Eye (tissue), 1 donor: ENCODE data around the gene EXOC3L1.

ENCODE experiments used
- DNase-seq: peaks from one replicate; pipeline ENCODE4 v3.0.0-alpha.2; 2015

The EXOC3L1 gene

GRCh38 chr16:67146523-67147357 is 43.2 kb downstream of the EXOC3L1 start:
- no peak for DNase-seq

GRCh38 chr16:67145746-67146145 is 44.2 kb downstream of the EXOC3L1 start:
- DNase-seq: no peak

DNA sequence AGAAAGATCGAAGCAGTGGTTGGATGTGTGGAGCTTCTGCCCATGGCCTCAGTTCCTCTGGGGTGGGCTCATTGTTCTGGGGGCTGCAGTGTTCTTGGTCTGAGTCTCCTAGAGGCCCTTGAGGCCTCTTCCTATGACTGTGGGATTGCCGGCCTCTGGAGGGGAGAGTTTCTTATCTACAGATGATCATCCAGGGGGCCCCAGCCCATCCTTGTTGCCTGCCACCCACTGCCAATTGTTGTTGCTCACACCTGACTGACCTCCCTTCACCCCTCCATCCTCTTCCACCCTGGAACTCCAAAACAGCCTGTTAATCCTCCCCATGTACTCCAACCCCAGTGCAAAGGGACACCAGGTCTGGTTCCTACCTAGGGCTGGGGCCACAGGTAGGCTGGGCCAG is 45.0 kb downstream of the EXOC3L1 start:
- no peak for DNase-seq

DNA sequence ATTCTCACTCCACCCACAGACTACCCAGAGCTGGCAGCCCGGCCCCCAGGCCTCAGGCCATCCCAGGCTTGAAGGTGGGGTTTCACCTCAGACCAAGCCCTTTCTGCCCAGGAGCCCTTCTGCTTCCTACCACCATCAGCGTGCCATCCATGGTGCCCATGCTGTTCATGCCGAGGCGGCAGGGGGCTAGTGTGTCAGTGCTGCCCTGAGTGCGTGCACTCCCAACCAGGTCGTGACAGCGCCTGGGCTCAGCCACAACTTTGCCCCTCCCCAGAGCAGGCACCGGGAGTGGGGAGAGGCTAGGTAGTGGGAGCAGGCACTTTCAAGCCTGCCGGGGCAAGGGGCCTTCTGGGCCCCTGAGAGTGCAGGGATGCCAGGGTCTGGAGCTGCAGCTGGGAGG is 47.6 kb downstream of the EXOC3L1 start:
- no peak for DNase-seq

DNA sequence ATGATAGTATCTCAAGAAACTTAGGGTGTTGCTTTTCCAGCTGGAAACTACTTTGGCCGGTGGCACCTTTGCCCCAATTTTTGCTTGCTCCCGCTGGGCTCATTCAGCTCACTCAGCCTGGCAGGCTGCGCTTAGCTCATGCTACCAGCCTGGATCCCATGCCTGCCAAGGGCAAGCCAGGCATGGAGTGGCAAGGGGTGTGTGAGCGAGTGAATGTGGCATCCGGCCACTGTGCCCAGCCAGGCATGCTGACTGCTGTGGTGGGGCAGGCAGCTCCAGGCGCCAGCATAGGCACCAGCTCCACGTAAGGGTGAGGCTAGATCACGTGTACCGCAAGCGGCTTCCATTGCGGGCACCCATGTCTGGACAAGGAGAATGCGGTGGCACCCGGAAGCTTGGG is 48.5 kb downstream of the EXOC3L1 start:
- DNase-seq: no peak

DNA sequence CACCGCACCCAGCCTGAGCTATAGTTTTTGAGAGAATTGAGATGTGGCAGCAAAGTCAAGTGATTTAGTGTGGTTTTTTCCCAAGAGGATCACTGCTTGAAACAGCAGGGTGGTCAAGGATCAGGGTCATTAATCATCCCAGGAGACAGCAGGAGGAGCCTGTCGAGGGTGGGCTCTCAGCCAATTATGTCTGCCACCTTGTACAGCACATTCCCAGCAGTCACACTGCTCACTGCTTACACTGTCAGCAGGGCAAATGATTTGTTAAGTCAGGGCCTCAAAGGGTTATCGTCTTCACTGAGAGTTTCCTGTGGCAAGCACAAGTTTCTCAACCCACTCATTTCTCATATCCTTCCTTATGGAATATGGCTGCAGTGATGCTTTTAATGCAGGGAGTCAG is 52.3 kb downstream of the EXOC3L1 start:
- DNase-seq: no peak
